ENCODE measurements around the gene STK17A.

The STK17A gene

DNA sequence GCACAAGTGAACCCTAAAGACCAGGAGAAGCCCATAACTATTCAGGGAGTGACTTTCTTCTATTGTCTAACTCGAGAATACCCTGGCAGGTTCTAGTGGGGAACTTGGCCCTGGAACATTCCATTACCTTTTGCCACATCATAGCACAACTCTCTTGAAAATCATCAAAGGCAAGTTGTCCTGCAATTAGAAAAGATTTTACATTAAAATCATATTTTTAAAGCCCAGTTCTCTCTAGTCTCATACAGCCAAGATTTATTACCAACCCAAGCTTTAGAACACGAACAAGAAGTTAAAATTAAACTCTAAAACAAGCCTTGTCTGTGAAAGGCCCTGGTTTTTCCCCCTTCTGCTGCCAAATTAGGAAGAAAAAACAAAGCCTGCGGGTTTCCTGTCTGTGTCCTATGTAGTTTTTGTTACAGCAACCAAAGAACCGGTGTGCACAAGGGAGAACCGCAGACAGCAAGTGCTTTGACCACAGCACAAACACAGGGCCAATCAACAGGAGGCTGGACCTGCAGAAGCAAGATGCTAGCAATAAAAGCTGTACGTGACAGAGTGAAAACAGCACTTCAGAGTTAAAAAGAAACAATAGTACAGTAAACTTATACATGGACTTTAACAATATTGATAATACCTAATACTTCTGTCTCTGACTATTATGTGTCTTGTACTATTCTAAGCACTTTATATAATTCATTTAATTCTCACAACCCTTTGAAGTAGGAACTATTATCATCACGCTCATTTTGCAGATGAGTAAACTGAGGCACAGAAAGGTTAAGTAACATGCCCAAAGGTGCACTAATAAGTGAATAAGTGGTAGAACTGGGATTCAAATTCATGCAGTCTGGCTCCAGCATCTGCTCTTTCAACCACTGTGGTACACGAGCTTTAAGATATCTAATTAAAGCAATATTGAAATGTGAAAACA, 65.8 kb downstream of the STK17A start:
- no peak overlapping the region for H3K4me3 ChIP-seq (ENCODE audit: low read depth, low read length)
- DNase-seq (ENCODE audit: low read depth), result peak; percentile 95
- TF ChIP-seq, protein P1, sequence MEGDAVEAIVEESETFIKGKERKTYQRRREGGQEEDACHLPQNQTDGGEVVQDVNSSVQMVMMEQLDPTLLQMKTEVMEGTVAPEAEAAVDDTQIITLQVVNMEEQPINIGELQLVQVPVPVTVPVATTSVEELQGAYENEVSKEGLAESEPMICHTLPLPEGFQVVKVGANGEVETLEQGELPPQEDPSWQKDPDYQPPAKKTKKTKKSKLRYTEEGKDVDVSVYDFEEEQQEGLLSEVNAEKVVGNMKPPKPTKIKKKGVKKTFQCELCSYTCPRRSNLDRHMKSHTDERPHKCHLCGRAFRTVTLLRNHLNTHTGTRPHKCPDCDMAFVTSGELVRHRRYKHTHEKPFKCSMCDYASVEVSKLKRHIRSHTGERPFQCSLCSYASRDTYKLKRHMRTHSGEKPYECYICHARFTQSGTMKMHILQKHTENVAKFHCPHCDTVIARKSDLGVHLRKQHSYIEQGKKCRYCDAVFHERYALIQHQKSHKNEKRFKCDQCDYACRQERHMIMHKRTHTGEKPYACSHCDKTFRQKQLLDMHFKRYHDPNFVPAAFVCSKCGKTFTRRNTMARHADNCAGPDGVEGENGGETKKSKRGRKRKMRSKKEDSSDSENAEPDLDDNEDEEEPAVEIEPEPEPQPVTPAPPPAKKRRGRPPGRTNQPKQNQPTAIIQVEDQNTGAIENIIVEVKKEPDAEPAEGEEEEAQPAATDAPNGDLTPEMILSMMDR (conservative IDR thresholded peaks at IDR 0.05; ENCODE audit: low read depth, low read length), result no peak

DNA sequence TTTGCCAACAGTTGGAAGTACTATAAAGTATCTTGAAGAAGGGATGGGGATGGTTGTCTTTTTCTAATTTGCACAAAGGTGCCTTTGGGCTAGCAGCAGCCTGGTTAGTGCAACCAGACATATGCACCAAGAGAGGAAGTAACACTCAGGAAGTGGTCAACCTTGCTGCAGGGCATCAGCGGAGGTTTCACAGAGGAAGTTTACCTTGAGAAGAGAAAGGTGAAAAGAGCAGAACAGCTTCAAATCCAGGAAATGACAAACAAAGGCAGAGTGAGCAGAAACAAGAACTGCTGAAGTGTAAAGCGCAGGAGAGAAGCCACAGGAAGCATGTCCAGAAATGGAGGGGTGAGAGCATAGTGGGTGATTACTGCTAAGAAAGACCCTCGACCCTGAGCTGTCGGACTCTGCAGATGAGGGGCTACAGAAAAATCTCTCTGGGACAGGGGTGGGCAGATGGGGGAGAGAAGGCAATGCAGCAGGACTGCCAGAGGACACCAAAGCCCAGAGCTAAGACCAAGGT, 66.9 kb downstream of the STK17A start:
- H3K4me3 ChIP-seq (ENCODE audit: low read depth, low read length), result no peak overlapping the region
- TF ChIP-seq, protein P1 (conservative IDR thresholded peaks at IDR 0.05; ENCODE audit: low read depth, low read length), result no peak
- DNase-seq (ENCODE audit: low read depth), result peak; percentile 47

DNA sequence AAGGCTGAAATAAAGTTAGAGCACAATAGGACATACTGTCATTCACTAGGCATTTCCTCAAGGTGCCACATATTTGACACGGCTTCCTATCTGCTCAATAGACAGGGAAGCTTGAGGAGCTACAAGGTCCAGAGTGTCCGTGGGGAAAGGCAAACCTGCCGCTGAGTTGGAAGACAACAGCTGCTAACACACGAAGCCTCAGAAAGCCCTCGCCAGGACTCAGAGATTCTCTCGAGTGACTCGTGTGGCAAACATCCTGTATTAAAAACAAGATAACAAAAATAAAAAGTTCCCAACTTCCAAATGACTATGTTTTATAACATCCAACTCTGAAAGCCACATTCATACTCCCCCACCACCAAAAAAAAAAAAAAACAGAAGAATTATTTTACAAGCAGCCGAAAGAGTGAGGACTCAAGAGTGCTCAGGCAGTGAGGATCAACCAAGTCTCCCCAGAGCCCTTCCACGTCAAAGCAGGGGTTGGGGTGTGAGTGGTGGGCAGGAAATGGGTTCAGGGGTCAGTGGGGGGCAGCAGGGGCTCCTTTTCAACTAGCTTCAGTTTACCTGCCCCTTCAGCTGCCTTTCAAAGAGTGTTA, 67.6 kb downstream of the STK17A start:
- no peak overlapping the region for H3K4me3 ChIP-seq (ENCODE audit: low read depth, low read length)
- TF ChIP-seq, protein P1 (conservative IDR thresholded peaks at IDR 0.05; ENCODE audit: low read depth, low read length), result no peak
- DNase-seq (ENCODE audit: low read depth), result peak; percentile 70

DNA sequence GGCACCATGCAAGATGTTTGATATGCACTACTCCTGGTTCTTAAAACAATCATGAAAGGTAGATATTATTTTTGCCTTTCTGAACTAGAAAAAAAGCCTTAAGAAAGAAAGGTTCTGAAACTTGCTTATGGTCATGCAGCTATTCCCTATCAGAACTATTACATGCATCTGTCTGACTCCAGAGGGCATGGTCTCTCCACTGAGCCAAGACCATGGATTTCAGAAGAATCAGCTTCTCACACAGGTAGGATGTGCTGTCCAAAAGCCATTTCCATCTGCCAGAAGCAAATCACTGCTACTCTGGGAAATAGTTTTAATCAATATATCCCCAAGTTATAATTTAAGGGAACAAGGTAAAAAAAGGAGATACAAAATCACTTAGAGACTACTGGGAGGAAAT, 69.5 kb downstream of the STK17A start:
- peak; percentile 31 for DNase-seq (ENCODE audit: low read depth)
- TF ChIP-seq, protein P1 (conservative IDR thresholded peaks at IDR 0.05; ENCODE audit: low read depth, low read length), result peak; percentile 26
- H3K4me3 ChIP-seq (ENCODE audit: low read depth, low read length), result no peak overlapping the region

DNA sequence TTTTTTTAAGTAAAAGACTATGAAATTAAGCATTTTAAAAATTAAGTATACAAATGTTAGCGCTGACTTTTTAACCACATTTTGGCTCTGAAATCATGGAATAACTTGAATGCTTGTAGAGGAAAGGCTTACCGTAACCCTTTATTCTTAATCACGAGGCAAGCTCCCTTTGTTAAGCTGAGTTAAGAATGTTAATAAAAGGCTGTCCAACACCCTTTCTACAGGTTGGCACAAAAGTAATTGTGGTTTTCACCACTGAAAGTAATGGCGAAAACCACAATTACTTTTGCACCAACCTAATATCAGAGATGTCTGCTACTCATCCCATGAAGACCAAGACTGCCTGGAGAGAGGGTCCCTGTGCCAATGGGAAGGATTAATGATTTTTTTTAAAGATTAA, 70.6 kb downstream of the STK17A start:
- TF ChIP-seq, protein P1 (conservative IDR thresholded peaks at IDR 0.05; ENCODE audit: low read depth, low read length), result no peak
- DNase-seq (ENCODE audit: low read depth), result no peak
- no peak overlapping the region for H3K4me3 ChIP-seq (ENCODE audit: low read depth, low read length)

DNA sequence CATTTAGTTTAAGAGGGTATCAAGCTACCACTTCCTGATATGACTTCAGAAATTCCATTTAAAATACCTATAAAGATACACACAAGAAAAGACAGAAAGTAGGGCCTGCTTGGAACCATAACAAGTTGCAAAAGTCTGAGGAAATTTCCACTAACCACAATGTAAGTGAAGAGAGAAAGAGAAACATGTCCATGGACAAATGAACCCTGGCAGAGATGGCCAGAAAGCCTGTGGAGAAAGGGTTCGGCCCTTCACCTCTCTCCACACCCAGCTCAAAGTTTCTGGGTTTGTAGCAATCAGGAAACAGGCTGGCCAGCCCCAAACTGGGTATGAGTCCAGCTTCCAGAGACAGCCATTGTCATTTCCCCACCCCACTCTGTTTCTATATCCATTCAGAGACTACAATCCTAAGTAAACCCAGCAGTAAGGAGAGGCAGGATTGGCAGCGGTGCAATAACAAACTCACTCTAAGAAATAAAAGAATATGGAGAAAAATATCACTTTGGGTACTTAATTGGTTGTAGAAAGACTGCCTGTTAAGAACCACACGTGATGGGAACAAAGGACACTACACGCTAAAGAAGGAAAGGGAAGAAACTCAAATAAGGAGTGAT, 71.1 kb downstream of the STK17A start:
- TF ChIP-seq, protein P1 (conservative IDR thresholded peaks at IDR 0.05; ENCODE audit: low read depth, low read length), result no peak
- H3K4me3 ChIP-seq (ENCODE audit: low read depth, low read length), result no peak overlapping the region
- peak; percentile 48 for DNase-seq (ENCODE audit: low read depth)

Data from choroid plexus epithelial cell (primary cell).